Dermis microvascular lymphatic vessel endothelial cell (primary cell): ENCODE results near the gene SNAP29. TPM values are rescaled to one million over a fixed set of nuclear protein-coding genes. Genes with fewer than 3 reads are reported as not detected.
"Not testable (repeated sequence)": the region's sequence is repeated elsewhere in the genome, so short reads cannot be mapped to it uniquely, and the experiment has no call there.

Experiments
- DNase-seq, 2 donors: peaks; one replicate each; pipeline versions ENCODE4 v3.0.0 to v3.0.0-alpha.2; 2010; ENCODE audit warnings: low read depth in 2 of 2
- total RNA-seq: library from RNA; depleted of rRNA; stranded (reverse); fragments of >200 nt; gene quantifications from 2 replicates; pipeline ENCODE4 v1.2.1, GENCODE V29; 2014

The SNAP29 gene
- total RNA-seq, 1 donor from 2014 or later = 6.9 TPM

DNA sequence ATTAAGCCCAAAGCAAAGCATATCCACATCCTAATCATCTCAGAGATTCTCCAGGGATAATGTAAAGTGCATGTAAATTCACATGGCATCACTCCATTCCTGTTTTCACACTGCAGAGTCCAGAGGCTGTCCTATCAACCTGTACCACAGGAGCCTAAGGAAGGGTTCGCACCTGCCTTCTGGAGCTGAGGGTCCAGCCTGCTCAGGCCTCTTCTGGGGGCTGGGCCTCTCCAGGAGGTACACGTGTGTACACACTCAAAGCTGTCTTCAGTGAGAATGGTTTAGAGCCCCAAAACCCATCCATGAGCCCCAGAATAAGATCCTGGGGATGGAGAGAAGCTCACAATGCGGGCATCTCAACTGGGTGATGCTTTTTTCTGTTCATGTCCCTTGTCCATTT, 24.1 kb upstream of the SNAP29 start:
- no peak for DNase-seq

DNA sequence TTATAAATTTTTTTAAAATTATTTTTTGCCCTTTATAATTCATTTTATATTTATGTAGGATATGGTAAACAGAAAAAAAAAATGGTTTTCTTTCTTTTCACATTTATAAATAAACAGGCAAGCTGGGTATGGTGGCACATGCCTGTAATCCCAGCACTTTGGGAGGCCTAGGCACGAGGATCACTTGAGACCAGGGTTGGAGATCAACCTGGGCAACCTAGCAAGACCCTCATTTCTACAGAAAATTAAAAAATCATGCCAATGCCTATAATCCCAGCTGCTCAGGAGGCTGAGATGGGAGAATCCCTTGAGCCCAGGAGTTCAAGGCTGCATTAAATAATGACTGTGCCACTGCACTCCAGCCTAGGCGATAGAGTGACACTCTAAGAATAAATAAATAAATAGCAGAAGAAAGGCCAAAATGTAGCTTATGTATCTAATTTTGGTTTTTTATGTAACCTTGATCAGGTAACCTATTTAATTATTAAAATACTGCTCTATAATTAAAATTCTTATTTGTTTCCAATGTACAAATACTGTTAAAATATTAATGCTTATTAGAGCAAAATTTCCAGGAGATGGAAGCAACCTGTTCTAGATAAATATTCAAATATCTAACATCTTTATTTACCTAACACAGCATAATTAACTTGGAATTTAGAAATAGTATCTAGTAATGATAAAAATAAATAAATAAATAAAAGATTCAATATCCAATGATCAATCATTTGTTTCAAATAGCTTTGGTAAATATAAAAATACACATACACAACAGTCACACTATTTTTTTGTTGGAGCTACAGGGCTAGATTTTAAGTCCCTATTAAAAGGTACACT, 21.6 kb upstream of the SNAP29 start:
- no peak for DNase-seq

DNA sequence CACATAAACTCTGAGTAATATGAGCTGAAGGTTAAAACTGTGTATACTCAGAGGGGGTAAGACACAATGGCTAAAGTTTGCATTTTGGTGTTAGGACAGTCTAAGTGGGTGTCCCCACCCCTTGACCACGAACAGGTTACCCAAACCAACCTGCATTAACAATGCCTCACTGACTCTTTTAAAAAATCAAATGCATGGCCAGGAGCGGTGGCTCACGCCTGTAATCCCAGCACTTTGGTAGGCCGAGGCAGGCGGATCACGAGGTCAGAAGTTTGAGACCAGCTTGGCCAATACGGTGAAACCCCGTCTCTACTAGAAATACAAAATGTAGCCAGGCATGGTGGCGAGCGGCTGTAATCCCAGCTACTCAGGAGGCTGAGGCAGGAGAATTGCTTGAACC, 19.5 kb upstream of the SNAP29 start:
- not testable (repeated sequence) for DNase-seq

DNA sequence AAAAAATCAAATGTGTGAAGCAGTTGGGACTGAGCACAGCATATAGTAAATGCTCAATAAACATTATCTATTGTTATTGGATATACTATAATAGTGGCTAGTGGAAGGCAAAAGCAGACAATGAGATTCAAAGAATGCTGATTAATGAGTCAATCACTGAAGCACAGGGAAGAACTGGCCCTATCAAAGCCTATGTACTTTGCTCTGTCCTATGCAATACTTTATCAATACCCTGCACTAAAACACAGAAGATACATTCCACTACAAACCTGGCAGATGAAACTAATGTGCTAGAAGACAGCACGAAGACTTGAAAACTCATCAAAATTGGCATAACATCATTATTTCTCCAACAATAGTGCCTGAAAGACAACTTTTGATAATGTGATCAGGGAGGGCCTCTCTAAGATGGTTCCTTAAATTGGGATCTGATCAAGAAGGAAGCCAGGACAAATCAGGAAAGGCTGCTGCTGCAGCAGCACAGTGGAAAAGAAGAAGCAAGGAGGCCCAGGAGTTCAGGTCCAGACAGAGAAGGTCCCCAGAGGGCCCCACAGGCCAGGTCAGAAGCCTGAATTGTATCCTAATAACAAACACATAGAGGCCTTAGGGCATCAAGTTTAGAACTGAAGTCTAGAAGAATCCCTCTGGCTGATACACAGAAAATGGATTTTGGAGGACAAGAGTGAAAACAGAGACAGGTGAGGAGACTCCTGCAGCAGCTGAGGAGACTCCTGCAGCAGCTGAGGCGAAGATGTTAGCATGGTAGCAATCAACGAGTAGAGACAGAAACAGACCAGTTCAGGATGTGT, 18.8 kb upstream of the SNAP29 start:
- no peak for DNase-seq

DNA sequence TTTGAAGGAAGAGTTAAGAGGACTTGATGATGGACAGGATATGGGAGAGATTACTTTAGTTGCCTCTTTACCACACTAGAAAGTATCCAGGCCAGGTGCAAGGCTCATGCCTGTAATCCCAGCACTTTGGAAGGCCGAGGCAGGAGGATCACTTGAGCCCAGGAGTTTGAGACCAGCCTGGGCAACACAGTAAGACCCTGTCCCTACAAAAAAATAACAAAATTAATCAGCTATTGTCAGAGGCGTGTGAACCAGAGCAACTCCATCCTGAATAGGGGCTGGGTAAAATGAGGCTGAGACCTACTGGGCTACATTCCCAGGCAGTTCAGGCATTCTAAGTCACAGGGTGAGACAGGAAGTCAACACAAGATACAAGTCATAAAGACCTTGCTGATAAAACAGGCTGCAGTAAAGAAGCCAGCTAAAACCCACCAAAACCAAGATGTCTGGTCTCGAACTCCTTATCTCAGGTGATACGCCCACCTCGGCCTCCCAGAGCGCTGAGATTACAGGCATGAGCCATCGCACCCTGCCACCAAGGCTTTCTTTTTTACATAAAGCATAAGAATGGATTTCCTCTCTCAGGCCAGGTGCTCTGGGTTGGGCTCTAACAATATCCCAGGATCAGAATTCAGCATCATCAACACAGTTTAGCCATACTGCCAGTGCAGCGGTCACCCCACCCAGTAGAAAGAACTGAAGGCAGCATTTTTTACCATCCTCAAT, 18.0 kb upstream of the SNAP29 start:
- no peak for DNase-seq

DNA sequence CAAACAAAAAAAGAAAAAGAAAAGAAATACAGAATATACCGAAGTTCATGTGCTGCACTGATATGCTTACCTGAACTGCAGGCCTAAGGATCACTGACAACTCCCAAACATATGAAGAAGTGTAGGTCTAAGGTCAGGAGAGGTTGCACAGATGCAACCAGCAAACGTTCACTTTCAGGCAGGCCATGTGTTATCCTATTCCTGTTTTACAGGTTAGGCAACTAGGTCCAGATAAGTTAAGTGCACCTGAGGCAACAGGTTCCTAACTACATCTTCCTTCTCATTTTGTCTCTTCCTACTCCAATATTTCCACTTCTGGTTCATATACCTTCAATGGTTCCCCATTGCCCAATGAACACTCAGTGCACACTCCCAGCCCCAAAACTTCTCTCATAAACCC, 15.3 kb upstream of the SNAP29 start:
- DNase-seq = no peak

DNA sequence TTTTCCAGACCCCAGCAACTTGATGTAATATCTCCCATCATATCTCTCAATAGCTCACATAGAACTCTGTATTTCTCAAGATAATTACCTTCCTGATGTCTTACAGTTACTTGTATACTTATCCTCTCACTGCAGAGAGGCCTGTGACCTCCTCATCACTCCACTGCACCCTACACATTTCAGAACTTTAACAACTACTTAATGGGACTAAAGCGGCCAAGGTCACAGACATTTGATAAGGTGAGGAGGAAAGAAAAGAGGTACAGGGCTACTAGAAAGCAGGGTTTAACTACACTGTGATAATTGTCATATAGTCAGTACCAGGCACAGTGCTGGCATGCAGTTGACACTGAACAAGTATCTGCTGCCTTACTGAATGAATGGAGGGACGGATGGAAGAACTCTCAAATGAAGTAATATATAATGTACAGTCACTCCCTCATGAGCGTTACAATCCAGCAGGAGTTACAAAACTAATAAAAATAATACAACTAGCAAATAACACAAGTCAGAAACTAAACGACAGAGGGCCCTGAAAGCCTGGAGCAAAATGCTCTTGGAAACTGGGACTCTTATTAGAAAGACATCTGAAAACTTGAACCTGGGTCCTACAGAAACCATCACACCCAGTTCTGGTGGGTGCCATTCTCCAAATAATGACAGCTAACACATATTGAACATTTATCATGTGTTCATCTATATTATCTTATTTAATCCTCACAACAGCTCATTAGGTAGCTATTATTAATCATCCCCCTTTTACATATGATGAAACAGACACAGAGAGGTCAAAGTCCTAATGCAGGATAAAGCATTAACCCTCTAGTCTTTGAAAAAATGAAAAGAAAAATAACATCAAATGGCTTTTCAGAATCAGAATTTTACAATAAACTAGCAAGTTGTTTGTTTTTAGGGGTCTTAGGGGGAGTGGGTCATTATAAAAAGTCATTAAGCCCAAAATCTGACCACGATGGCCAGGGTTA, 14.5 kb upstream of the SNAP29 start:
- DNase-seq = no peak

DNA sequence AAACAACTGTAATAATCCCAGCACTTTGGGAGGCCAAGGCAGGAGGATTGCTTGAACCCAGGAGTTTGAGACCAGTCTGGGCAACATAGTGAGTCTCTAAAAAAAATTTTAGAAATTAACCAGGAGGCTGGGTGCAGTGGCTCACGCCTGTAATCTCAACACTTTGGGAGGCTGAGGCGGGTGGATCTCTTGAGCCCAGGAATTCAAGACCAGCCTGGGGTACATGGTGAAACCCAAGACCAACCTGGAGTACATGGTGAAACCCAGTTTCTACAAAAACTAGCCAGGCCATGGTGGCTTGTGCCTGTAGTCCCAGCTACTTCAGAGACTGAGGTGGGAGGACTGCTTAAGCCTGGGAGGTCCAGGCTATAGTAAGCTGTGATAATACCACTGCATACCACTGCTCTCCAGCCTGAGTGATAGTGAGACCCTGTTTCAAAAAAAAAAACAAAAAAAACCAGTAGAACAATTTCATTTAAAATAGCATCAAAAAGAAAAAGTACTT, 11.4 kb upstream of the SNAP29 start:
- no peak for DNase-seq

DNA sequence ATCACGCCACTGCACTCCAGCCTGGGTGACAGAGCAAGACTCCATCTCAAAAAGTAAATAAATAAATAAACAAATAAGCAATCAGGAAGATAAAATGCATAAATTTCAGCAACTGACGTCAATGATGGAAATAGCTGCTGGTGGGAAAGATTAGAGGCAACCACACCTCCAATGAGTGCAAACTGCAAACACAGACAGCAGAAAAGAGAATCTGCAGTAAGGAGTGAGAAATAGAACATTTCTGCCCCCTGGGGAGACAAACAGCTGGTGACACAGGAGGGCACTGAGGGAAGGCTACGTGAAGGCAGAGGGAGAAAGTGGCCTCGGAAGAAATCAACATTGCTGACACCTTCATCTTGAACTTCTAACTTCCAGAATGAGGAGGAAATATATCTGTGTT, 6.7 kb upstream of the SNAP29 start:
- DNase-seq = no peak

DNA sequence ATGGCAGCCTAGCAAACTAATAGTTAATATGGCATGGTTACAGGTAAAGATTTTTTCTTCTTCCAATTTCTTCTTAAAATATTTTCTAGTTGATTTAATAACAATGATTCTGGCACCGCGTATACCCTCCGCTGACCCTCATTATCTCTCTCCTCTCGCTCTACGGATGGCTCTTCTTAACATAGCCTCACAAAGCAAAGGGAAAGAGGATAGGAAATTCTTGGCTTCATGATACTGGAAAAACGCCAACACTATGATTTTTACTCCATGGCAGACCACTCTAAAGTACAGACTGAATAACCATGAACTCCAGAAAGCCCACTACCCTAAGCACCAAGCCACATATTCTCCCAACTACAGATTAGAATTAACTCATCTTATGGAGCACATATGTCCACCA, 6.3 kb upstream of the SNAP29 start:
- DNase-seq = peak in 1 of 2 donors; percentile 12

DNA sequence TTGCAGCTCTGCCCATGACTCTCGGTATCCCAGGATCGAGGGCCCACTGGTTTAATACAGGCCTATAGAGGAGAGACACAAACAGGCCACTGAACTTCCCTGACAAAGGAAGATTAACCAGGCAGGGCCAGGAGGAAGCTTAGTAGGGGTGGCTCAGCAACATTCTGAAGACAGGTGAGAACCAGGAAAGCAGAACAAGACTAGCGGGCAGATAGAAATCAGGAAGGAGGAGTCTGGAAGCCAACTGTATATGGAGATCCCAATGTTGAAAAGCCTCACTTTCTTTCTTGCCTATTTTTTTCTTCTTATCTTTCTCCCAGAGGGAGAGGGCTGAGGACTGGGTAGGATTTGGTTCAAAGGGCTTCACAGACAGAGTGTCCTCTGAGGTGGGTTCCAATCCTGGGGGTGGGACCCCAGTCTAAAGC, 5.6 kb upstream of the SNAP29 start:
- DNase-seq = no peak

DNA sequence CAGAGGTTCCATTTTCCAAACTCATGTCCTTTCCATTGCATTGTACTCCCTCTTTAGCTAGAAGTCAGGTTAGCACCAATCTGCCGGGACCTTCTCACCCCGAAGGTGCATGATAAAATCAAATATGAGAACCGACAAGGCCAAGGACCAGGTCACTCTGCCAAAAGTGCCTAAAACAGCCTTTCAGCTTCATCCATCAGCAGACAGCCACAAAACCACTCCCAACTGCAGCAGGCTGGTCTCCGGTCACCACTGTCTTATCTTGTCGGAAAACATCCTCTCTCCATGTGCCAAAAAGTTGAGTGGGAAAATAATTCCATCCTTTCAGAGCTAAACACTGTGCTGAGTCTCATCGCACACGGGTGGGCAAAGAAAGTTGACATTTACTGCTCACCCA, 1.6 kb upstream of the SNAP29 start:
- DNase-seq = no peak

DNA sequence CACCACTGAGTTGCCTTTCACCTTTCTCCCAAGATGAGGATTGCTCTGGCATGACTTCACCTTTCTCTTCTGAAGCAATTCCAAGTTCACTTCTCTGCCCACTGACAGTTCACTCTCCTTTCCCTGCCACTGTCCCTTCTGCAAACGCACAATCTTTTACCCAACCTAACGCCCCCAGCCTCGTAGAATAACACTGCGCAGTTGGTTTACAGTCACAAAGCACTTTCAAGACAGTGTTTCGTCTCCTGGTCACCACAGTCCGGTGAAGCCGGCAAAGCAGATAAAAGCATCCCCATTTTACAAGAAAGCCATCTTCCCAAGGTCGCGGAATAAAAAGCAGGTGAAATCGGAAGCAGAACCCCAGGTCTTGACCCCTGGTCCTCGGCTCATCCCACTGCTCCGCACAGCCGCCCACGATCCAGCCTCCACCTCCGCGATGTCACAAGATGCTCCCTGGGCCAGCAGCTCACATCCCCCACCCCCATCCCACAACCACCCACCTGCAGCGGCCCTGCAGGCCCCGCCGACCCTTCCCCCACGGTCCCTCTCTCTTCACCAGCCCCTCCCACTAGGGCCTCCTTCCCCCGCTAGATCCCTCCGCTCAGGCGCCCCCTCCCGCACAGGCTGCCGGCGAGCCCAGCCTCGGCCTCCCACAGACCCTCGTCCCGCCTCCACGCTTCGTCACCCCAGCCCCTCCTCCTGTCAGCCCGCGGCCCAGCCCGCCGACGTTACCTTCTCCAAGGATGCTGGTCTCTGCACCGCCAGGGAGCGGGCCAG, 781 bp upstream of the SNAP29 start:
- peak; percentile 73 to 92 for DNase-seq

DNA sequence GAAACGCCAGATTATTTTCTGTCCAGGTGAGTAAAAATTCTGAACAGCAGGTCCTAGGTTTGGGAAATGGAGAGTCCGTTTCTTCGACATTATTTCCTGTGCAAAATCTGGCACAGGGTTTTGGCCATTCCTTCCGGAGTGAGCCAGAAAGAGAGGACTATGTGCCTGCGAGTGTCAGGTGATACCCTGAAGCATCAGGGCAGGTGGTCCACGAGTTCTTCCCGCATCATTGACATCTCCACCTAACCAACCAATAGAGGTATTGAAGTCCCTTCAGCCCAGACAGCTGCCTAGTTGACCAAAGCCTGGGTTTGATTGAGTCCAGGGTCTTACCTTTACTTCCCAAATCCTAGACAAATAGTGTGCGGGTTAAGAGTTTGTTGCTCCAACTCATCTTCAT, 808 bp downstream of the SNAP29 start:
- DNase-seq = no peak

DNA sequence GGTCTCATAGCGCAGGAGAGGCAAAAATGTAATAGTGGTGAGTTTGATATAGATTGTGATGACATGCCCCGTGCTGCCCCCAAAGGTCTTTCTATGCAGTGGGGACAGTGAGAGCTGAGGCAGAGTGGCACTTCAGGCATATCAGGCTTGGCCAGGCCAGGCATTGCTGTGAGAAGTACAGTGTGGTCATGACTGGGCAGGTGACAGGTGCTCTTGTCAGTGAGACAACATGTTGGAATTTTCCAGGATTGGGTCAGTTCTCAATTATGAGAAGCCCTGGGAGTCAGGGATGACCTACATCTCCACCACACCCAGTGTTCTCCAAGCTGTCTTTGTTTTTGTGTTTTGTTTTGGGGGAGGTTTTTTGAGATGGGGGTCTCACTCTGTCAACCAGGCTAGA, 3.7 kb downstream of the SNAP29 start:
- DNase-seq = no peak

DNA sequence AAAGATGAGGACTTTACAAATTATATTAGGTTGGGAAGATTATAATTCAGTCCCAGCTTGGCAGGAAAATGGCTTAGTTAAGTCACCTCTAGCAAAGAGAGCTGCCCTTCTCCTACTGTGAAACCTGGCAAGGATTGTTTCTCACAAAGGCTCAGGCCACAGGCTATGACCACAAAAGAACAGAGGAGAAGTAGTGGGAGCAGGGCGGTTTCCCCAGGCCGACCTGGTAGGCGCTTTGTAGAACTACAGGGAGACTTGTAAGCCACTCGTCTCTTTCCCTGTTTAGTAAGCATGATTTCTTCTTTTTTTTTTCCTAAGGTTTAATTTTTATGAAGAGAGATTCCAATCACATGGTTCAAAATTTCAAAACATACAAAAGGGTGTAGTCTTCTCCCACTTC, 4.6 kb downstream of the SNAP29 start:
- no peak for DNase-seq

DNA sequence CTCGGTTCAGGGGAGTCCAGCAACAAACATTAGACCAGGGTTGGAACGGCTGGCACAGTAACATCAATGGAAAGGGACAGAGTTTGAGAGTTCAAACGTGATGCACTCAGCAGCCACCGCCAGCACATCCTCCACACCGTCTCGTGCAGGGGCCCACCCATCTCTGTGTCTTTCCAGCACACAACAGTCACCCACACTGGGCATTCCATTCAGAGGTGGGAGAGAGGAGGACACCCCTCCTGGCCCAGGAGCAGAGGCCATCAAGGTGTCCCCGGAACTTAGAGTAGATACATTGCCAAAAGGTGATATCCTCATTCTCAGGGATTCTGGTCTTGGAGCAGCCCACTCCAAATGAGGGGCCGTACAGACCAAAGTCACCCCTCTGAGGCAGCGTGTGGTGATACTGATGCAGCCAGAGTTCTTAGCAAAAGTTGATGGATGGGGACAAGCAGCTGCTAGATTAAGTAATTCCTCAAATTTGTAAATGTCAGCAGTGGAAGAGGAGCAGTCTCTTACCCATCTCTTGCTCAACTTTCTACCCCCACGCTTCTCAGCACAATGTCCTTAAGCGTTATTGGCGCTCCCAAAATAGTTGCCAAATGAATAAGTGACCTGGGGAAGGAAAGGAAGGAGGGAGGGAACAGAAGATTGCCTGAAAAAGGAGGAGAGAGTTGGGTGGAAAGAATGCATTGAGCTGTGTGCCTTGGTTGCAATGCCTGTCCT, 5.5 kb downstream of the SNAP29 start:
- DNase-seq = no peak

DNA sequence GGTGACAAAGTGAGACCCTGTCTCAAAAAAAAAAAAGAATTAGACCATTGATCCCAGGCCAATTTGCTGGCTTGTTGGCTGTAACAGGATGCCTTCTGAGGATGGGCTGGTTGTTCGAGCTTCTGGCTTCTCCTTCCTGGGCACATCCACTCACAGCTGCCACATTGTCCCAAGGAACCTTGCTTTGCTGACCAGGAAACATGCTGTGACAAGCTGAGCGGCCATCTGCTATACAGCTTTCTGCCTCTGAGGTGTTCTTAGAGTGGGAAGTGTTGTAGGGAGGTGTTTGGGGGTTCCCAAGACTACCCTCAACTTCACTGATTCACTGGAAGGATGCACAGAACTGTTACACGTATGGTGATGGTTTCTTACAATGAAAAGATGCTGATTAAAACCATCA, 6.5 kb downstream of the SNAP29 start:
- no peak for DNase-seq

DNA sequence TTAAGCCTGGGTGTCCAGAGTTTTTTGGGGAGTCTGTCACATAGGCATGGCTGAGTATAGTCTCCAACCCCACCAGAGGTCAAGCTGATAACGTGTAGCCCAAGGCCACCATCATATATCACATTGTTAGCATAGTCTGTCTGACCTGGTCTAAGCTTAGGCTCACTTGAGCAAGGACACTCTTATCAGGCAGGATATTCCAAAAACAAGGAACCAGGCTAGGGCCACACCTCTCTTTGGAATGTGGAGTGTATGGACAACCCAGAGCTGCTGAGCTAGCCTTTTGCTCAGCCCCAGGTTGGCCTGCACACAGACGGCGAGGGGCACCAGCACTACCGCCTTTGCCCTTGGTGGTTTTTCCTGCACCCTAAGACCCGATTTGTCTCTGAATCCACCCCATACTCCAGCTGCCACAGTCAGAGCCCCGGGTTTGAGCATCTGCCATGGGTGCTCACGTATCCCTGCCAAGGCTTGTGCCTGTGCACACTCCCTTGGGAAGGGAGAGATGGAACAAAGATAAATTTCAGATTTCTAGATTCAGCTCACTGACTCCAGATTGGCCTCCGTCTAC, 7.2 kb downstream of the SNAP29 start:
- no peak for DNase-seq
